Measurements from ENCODE around the gene PLAC8.
A peak's percentile ranks its signal among the peaks of the same experiment; 100 is the strongest.
"Not testable (repeated sequence)": the region's sequence is repeated elsewhere in the genome, so short reads cannot be mapped to it uniquely, and the experiment has no call there.

The PLAC8 gene

GRCh38 chr4:83114576-83114975, at the start of gene PLAC8:
PLAC8 (minus strand) TSS chr4:83114729; CDS start chr4:83107921, 6,808 bp downstream.
- no peak for DNase-seq (ENCODE audit: low read depth)
- no peak within 1 kb of the TSS for H3K4me3 ChIP-seq (ENCODE audit: low read depth, low read length)

GRCh38 chr4:83153417-83153816, 38.9 kb upstream of the PLAC8 start:
- H3K4me3 ChIP-seq (ENCODE audit: low read depth, low read length), result no peak overlapping the region
- no peak for DNase-seq (ENCODE audit: low read depth)

GRCh38 chr4:83152746-83153145, 38.2 kb upstream of the PLAC8 start:
- no peak for DNase-seq (ENCODE audit: low read depth)
- H3K4me3 ChIP-seq (ENCODE audit: low read depth, low read length), result no peak overlapping the region

GRCh38 chr4:83151651-83152050, 37.1 kb upstream of the PLAC8 start:
- H3K4me3 ChIP-seq (ENCODE audit: low read depth, low read length), result no peak overlapping the region
- no peak for DNase-seq (ENCODE audit: low read depth)

GRCh38 chr4:83150653-83151330, 36.3 kb upstream of the PLAC8 start:
- no peak for DNase-seq (ENCODE audit: low read depth)
- H3K4me3 ChIP-seq (ENCODE audit: low read depth, low read length), result no peak overlapping the region

GRCh38 chr4:83149865-83150652, 35.5 kb upstream of the PLAC8 start:
- DNase-seq (ENCODE audit: low read depth), result no peak

GRCh38 chr4:83146841-83147240, 32.3 kb upstream of the PLAC8 start:
- no peak overlapping the region for H3K4me3 ChIP-seq (ENCODE audit: low read depth, low read length)
- DNase-seq (ENCODE audit: low read depth), result no peak

More at GRCh38 chr4:83149865-83150652, 35.5 kb upstream of the PLAC8 start:
- no peak overlapping the region for H3K4me3 ChIP-seq (ENCODE audit: low read depth, low read length)

- not testable (repeated sequence) for DNase-seq (ENCODE audit: low read depth)
Measured at GRCh38 chr4:83145776-83146175, 31.2 kb upstream of the PLAC8 start.

GRCh38 chr4:83139514-83140156, 25.1 kb upstream of the PLAC8 start:
- H3K4me3 ChIP-seq (ENCODE audit: low read depth, low read length), result no peak overlapping the region
- no peak for DNase-seq (ENCODE audit: low read depth)

More at GRCh38 chr4:83145776-83146175, 31.2 kb upstream of the PLAC8 start:
- H3K4me3 ChIP-seq (ENCODE audit: low read depth, low read length), result not testable (repeated sequence)

GRCh38 chr4:83138946-83139345, 24.4 kb upstream of the PLAC8 start:
- DNase-seq (ENCODE audit: low read depth), result no peak
- no peak overlapping the region for H3K4me3 ChIP-seq (ENCODE audit: low read depth, low read length)

GRCh38 chr4:83132065-83132464, 17.5 kb upstream of the PLAC8 start:
- H3K4me3 ChIP-seq (ENCODE audit: low read depth, low read length), result no peak overlapping the region
- DNase-seq (ENCODE audit: low read depth), result no peak

GRCh38 chr4:83129264-83129663, 14.7 kb upstream of the PLAC8 start:
- DNase-seq (ENCODE audit: low read depth), result no peak
- no peak overlapping the region for H3K4me3 ChIP-seq (ENCODE audit: low read depth, low read length)

GRCh38 chr4:83128240-83128929, 13.9 kb upstream of the PLAC8 start:
- no peak overlapping the region for H3K4me3 ChIP-seq (ENCODE audit: low read depth, low read length)
- DNase-seq (ENCODE audit: low read depth), result peak; percentile 61

GRCh38 chr4:83125738-83126141, 11.2 kb upstream of the PLAC8 start:
- DNase-seq (ENCODE audit: low read depth), result no peak
- H3K4me3 ChIP-seq (ENCODE audit: low read depth, low read length), result no peak overlapping the region

- no peak for DNase-seq (ENCODE audit: low read depth)
- no peak overlapping the region for H3K4me3 ChIP-seq (ENCODE audit: low read depth, low read length)
Measured at GRCh38 chr4:83124111-83124780, 9.7 kb upstream of the PLAC8 start.

- no peak overlapping the region for H3K4me3 ChIP-seq (ENCODE audit: low read depth, low read length)
- DNase-seq (ENCODE audit: low read depth), result no peak
Measured at GRCh38 chr4:83121246-83121645, 6.7 kb upstream of the PLAC8 start.

GRCh38 chr4:83118869-83119268, 4.3 kb upstream of the PLAC8 start:
- no peak for DNase-seq (ENCODE audit: low read depth)
- H3K4me3 ChIP-seq (ENCODE audit: low read depth, low read length), result no peak overlapping the region

- no peak overlapping the region for H3K4me3 ChIP-seq (ENCODE audit: low read depth, low read length)
- no peak for DNase-seq (ENCODE audit: low read depth)
Measured at GRCh38 chr4:83115656-83116285, 1.2 kb upstream of the PLAC8 start.

GRCh38 chr4:83115000-83115399, 471 bp upstream of the PLAC8 start:
- no peak for DNase-seq (ENCODE audit: low read depth)
- H3K4me3 ChIP-seq (ENCODE audit: low read depth, low read length), result no peak overlapping the region
